Posterior cingulate gyrus (tissue), 11 donors: ENCODE data around the gene DNAJB11.

ENCODE experiments used
- DNase-seq, 10 donors: peaks; one replicate each; pipeline versions ENCODE4 v3.0.0 to v3.0.0-alpha.2; 2020 to 2021; ENCODE audit warnings: mixed read lengths in 3 of 10
- intact Hi-C: fragments of 100-400 bp; cut with DNase I; formaldehyde crosslinking; loops from one replicate; pipeline ENCODE4 v1.15.1; 2023

Gene DNAJB11

DNA sequence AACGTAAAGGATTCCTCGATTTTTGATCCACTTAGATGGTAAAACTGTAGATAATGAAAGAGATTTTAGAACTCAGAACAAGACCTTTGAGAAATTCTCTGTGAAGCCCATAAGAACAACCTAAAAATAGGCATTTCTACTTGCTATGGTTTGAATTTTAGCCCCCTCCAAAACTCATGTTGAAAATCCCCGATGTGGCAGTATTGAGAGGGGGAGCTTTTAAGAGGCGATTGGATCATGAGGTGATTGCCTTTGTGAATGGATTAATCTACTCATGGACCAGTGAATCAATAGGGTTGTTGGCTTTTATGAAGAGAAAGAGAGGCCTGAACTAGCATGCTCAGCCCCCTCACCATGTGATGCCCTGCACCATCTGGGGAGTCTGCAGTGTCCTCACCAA is 22.2 kb downstream of the DNAJB11 start:
- DNase-seq: no peak
- intact Hi-C loops: no loop called here

- DNase-seq: no peak
- intact Hi-C loops: no loop called here
Measured at GRCh38 chr3:186593862-186594261, 23.3 kb downstream of the DNAJB11 start.

DNA sequence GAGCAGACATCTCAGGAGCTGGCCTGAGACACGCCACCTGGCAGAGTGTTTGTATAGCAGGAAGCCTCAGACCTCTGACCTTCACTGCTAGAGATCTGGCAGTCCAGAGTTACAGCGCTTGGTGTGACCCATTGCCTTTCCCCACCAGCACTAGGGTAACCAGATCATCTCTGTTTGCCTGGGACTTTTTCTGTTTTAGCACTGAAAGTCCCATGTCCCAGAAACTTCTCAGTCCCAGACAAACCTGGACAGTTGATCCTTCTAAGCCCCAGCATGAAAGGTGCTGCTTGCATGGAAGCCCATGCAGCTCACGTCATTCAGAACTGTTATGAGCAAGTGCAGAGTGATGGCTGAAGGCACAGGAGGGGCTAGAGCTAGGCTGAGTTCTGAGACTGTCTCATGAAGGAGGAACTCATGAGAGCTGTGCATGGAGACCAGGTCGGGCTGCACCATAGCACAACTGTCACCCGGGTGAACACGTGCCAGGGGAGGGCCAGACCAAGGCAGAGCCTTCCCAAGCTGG is 24.1 kb downstream of the DNAJB11 start:
- intact Hi-C loops: no loop called here
- DNase-seq: no peak

DNA sequence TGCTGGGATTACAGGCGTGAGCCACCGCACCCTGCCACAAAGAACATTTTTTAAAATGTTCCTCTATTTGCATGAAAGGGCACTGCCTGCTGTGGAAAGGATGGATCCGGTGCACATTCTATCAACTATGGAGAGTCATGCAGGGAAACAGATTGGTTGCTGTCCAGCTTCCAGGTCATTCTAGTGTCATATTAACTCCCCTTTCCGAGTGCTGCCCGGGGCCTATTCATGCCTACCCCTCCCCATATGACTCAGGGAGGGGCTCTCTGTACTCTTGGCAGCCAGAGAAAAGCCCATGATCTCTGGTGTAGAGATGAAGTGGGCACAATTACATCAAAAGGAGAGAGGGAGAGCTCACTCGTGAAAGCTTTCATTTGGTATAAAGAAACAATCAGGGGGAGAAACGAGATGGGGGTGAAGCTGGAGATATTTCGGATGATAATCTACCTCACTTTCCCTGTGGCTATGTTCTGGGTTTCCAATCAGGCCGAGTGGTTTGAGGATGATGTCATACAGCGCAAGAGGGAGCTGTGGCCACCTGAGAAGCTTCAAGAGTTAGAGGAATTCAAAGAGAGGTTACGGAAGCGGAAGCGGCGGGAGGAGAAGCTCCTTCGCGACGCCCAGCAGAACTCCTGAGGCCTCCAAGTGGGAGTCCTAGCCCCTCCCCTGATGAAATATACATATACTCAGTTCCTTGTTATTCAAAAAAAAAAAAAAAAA is 26.2 kb downstream of the DNAJB11 start:
- intact Hi-C loops: no loop called here
- no peak for DNase-seq

DNA sequence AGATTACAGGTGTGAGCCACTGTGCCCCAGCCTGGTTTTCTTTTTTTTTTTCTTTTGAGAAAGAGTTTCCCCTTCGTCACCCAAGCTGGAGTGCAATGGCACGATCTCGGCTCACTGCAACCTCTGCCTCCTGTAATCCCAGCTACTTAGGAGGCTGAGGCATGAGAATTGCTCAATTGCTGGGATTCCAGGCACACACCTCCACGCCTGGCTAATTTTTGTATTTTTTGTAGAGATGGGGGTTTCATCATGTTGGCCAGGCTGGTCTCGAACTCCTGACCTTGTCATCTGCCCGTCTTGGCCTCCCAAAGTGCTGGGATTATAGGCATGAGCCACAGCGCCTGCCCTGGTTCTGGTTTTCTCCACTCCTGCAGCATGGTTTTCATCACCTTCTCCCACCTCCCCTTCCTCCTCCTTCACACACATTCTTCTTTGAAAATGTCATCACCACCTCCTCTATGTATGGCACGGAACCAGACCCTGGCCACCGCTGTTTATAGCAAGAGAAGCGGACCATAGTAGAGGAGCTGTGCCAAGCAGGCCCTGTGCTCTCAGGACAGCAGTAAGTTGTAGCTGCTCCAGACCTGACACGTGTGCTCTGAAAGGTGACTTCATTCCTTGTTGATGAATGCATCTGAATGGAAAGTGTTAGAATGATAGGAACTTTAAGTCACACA is 27.7 kb downstream of the DNAJB11 start:
- intact Hi-C loops: no loop called here
- DNase-seq: no peak

- DNase-seq: no peak
- intact Hi-C loops: no loop called here
Measured at GRCh38 chr3:186598794-186599141, 28.2 kb downstream of the DNAJB11 start.

- intact Hi-C loops: no loop called here
- DNase-seq: no peak
Measured at GRCh38 chr3:186599142-186599784, 28.7 kb downstream of the DNAJB11 start.

DNA sequence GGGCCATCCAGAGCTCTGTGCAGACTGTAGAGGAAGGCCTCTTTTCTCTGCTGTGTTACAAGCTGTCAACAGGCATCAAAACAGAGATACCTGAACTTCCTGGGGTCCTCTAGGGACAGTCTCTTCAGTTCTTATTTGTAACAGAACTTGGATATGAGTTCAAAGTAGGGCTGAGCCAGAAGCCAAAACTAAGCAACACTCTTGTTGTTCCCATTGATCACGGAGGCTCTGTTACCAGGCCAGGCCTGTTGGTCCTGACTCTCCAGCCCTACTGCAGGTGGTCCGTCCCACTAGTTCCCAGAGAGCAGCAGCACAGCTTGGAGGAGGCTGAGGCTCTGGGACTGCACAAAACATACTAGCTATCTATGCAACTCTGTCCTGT is 29.3 kb downstream of the DNAJB11 start:
- DNase-seq: no peak
- intact Hi-C loops: no loop called here

DNA sequence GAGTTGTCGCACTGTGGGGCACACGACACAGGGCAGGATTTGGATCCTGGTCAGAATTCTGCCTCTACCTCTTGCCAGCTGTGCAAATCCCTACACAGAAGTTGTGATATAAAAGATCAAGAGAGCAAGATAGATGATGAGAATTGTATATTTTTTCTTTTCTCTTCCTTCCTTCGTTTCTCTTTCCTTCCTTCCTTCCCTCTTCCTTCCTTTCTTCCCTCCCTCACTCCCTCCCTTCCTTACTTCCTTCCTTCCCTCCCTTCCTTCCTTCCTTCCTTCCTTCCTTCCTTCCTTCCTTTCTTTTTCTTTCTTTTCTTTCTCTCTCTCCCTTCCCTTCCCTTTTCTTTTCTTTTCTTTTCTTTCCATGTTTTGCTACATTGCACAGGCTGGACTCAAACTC is 30.4 kb downstream of the DNAJB11 start:
- DNase-seq: no peak
- intact Hi-C loops: no loop called here

DNA sequence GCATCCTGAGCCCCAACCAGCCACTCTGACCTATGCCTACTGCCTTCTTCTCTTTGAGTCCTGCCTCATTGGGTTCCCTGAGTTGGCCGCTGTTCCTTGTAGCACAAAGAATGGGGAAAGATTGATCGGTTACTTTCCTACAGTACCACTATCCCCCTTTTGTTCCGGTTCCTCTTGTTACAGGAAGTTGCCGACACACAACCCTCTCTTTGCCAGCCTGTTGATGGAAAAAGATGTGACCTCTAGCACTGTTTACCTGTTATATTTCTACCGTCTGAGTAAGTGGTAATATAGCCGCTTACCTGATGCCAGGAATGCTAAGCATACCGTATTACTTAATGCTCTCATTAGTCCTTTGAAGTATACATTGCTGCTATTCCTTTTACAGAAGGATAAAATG is 32.6 kb downstream of the DNAJB11 start:
- intact Hi-C loops: no loop called here

DNA sequence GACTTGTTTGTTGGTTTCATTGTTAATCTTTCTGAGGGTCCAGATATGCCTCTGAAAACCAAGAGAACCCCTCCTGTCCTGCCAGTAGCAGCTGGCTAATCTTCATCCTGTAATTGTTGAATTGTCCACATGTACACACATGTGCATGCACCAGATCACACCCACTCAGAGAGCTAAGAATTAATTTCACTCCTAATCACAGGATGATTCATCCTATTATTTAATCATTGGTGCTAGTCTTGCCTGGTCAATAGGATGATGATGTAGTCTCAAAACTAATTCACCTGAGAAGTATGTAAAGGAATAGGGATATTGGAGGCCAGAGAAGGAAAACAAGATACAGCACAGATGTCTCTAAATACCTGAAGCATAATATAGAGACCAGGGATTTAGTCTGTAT is 34.6 kb downstream of the DNAJB11 start:
- DNase-seq: no peak
- intact Hi-C loops: no loop called here

More for the DNA sequence above, 32.6 kb downstream of the DNAJB11 start:
- DNase-seq: no peak

GRCh38 chr3:186605561-186606545 is 35.3 kb downstream of the DNAJB11 start:
- intact Hi-C loops: no loop called here
- DNase-seq: no peak

DNA sequence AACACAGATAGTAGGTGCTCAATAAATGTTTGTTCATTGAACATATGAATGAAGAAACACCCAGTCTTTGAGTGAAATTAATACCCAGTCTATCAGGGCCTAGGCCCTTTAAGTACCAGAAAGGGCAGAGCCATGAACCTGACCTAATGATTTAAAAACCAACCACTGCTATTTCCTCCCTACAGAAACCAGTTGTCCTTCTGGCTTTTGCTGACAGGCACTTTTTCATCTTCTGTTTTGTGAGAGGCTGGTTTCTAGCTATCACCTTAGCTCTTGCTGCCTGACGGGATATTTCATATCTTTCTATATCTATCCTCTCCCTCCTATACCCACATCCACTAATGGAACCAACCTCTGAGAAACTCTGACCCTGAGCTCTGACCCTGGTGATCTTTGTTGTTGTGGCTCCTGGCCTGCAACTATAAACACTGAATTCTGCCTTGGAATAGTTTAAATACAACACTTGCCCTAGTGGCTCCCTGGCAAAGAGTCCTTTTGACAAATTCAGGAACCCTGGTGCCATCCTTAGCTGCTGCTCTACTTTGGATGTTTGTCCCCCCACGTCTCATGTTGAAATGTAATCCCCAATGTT is 38.2 kb downstream of the DNAJB11 start:
- intact Hi-C loops: no loop called here
- DNase-seq: no peak

DNA sequence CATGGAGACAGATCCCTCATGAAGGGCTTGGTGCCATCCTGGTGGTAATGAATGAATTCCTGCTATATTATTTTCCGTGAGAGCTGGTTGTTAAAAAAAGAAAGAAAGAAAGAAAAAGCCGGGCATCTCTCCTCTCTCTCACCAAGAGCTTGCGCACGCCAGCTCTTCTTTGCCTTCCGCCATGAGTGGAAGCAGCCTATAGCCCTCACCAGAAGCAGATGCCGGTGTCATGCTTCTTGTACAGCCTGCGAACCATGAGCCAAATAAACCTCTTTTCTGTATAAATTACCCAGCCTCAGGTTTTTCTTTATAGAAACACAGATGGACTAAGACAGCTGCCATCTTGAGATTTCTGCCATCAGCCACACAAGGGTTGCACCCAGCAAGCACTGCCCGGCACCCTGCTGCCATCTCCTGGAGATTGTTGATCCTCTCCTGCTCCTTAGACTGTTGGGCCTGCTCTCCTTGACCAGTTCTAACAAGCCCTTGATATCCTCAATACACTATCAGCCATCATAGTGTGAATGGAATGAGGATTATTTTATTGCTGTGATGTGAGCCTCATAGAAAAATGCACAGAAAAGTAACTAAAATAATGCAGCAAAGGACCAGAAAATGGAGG is 38.8 kb downstream of the DNAJB11 start:
- intact Hi-C loops: no loop called here
- no peak for DNase-seq

GRCh38 chr3:186612065-186612464 is 41.5 kb downstream of the DNAJB11 start:
- no peak for DNase-seq
- intact Hi-C loops: no loop called here

DNA sequence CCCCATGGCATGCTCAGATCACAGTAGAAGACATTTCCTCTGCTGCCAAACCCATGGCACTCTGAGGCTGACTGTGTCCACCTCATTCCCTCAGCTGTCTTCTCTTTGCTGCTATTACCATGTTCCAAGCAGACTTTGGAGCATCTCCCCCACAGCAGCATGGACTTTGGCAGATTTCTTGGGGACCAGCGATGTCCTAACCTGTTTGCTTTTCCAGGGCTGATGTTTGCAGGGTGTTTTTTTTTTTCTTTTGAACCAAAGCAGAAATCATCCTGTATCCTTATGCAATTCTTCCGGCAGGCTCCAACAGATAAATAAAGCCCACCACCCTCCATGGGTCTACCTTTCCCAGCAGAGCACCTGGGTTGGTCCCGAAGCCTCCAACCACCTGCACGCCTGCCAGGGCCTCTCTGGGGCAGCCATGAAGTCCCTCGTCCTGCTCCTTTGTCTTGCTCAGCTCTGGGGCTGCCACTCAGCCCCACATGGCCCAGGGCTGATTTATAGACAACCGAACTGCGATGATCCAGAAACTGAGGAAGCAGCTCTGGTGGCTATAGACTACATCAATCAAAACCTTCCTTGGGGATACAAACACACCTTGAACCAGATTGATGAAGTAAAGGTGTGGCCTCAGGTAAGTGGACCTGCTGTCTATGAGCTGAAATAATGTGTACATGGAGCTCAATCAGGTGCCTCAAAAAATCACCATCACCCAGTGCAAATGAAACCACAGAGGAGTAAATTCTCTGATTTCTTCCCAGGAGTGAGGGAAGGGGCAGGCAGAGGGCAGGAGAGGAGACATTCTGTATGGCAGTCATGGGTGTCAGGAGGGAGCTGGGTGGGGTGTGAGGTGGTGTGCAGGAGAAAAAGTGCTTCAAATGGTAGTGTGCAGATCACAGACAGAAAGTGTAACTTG is 42.5 kb downstream of the DNAJB11 start, which contains the start of gene AHSG:
TSS of gene AHSG (plus strand) at position 340 of the 916 bp plus-strand sequence. CDS start at position 422, 82 bp downstream.
- intact Hi-C loops: no loop called here
- no peak for DNase-seq

DNA sequence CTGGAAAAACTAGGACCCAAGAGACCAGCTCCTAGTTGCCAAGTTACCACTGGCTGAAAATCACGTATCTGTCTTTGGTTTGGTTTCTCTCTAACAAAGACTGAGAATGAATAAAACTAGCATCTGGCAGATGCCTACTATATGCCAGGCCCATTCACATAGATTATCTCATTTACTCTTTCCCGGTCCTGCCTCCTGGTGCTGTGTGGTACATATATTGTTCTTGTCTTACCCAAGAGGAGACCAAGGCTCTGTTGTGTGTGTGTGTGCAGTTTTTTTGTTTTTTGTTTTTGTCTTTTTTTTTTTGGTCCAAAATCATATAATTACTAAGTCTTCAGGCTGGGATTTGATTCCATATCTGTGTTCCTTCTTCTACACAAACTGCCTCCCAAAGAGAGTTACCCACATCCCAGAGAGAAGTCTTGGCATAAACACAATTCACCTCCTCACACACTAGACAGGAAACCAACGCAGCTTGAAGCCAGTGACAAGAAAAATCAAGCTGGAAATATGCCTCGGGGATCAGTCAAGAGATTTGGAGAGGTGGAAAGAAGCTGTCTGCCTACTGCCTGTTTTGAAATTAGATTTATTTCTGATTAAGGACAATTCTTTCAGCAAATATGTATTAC is 43.2 kb downstream of the DNAJB11 start:
- intact Hi-C loops: no loop called here
- DNase-seq: no peak

- intact Hi-C loops: no loop called here
- DNase-seq: no peak
Measured at GRCh38 chr3:186614266-186614596, 43.7 kb downstream of the DNAJB11 start.
